Fibroblast of skin of back (primary cell): Measurements from ENCODE around the gene SOWAHC.

Source experiments
- DNase-seq: peaks from one replicate; pipeline ENCODE4 v3.0.0-alpha.2; 2013

SOWAHC gene

GRCh38 chr2:109647636-109648035, 33.5 kb downstream of the SOWAHC start:
- peak; percentile 79 for DNase-seq

DNA sequence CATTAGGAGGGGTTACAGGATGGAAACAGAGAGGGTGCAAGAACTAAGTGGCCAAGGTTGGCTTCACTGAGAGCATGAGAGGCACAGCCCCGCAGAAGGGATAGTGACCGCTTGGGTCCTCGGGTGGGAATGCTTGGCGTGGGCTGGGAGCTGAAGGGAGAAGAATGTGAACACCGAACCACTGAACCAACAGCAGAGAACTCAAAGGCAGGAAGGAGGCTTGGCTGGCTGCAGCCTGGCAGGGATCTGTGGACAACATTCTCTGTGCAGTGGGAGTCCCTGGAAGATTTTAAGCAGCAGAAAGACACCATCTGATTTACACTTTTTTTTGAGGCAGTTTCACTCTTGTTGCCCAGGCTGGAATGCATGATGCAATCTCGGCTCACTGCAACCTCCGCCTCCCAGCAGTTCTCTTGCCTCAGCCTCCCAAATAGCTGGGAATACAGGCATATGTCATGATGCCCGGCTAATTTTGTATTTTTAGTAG, 33.9 kb downstream of the SOWAHC start:
- DNase-seq: peak; percentile 52

GRCh38 chr2:109649736-109650695, 35.9 kb downstream of the SOWAHC start:
- no peak for DNase-seq

- DNase-seq: no peak
Observed at GRCh38 chr2:109654326-109655050, 40.3 kb downstream of the SOWAHC start.

- DNase-seq: peak; percentile 16
Observed at GRCh38 chr2:109655287-109655686, 41.1 kb downstream of the SOWAHC start.

- DNase-seq: no peak
Observed at GRCh38 chr2:109659396-109660045, 45.4 kb downstream of the SOWAHC start.

DNA sequence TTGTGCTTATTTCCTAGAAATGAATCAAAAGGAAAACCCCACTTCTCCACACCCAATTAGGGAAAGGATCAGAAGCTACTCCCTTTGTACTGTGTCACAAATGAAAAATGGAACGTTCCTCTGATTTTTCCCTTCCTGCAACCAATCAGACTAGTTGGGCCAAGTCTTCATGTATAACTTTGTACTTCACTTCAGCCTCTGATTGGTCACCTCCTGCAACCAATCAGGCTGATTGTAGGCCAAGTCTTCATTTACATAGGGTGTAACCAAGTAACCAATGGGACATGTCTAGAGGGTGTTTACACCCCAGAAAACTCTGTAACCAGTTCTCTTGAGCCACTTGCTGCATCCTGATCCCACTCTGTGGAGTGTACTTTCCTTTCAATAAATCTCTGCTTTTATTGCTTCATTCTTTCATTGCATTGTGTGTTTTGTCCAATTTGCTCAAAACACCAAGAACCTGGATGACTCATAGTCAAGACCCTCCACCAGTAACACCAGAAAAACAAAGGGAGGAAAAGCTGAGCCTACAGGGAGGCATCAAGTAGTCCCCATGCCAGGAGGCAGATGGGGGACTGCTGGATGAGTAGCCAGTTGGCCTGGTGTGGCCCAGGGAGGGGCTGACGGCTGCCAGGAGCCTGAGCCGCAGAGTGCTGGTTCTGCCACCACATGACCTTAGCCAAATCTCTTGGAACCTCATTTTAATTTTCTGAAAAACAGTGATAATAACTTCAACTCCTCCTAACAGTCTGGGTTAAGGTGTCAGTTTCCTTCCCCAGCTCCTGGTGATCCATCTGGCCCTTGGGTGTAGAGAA, 46.1 kb downstream of the SOWAHC start:
- DNase-seq: no peak

GRCh38 chr2:109662889-109663288, 48.7 kb downstream of the SOWAHC start:
- DNase-seq: no peak

- DNase-seq: peak; percentile 77
Observed at GRCh38 chr2:109663721-109664120, 49.6 kb downstream of the SOWAHC start.

DNA sequence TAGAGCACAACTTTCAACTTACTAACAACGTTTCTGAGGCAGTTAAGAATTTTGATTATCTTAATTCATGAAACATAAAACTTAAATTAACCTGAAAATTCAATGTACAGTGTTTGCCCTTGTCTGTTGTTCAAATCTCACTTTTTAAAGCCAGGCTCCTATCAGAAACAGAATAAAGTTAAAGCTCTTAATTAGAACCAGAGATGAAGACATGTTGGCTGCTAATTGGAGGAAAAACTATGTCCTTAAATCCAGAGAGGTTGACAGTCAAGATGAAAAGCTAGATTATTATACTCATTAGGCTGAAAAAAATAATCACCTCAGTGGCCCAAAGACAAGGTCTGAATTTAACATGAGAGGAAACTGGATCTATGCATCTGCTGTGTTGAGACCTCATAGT, 52.3 kb downstream of the SOWAHC start:
- no peak for DNase-seq
